Measurements from ENCODE around the gene TECTB. TPM values are rescaled to one million over a fixed set of nuclear protein-coding genes. Genes with fewer than 3 reads are reported as not detected.
"Not testable (repeated sequence)": the region's sequence is repeated elsewhere in the genome, so short reads cannot be mapped to it uniquely, and the experiment has no call there.

Gene TECTB
- total RNA-seq, 1 experiment from 2014 or later = not detected

- POLR2A ChIA-PET (ENCODE audit: unreplicated experiment) = no interaction called here
- Histone ChIP-seq H3K36me3 (ENCODE audit: low read depth, low read length) (no peaks in the 10 kb centered on the region), H4K20me1 (ENCODE audit: low read length) (no peaks in the 10 kb centered on the region), H3K9ac (ENCODE audit: low read length) (no peak overlapping the region), H3K4me3 (ENCODE audit: low read length) (no peak overlapping the region), H3K9me3 (ENCODE audit: low read length) (no peaks in the 10 kb centered on the region), H3K27ac (ENCODE audit: low read length) (no peak overlapping the region), H3K27me3 (ENCODE audit: low read length) (no peaks in the 10 kb centered on the region), H3K4me2 (ENCODE audit: low read length) (no peak overlapping the region), H3K4me1 (ENCODE audit: insufficient read depth, low read length) (no peaks in the 10 kb centered on the region), H3K79me2 (ENCODE audit: low read length) (no peaks in the 10 kb centered on the region), H2AFZ (ENCODE audit: low read length) (no peak overlapping the region), H3K9me2 (replicated peaks; ENCODE audit: low read length) (no peaks in the 10 kb centered on the region), H3F3A (ENCODE audit: low read length, unreplicated experiment) (no peaks in the 10 kb centered on the region)
- no peak for ATAC-seq
- DNase-seq = no peak
- intact Hi-C loops (cut with micrococcal nuclease) = no loop called here
- BruUV-seq (replicated peaks) = no TSS peak
- TF ChIP-seq CTCF (conservative IDR thresholded peaks at IDR 0.05; ENCODE audit: low read depth, low read length) (no peak), EZH2phosphoT487 (IDR thresholded peaks at IDR 0.05; ENCODE audit: borderline replicate concordance, low read length) (no peak)
- CTCF ChIA-PET = no interaction called here
Observed at GRCh38 chr10:112249722-112250121, 33.5 kb upstream of the TECTB start.

- no peaks in the 10 kb centered on the region for H3K9me2 ChIP-seq (replicated peaks; ENCODE audit: low read length)
- H3K36me3 ChIP-seq (ENCODE audit: low read depth, low read length) = no peaks in the 10 kb centered on the region
- H3K27ac ChIP-seq (ENCODE audit: low read length) = no peak overlapping the region
- no peaks in the 10 kb centered on the region for H4K20me1 ChIP-seq (ENCODE audit: low read length)
- no peaks in the 10 kb centered on the region for H3F3A ChIP-seq (ENCODE audit: low read length, unreplicated experiment)
- intact Hi-C loops (cut with micrococcal nuclease) = no loop called here
- DNase-seq (peak; percentile 8), ATAC-seq (no peak)
- no peak overlapping the region for H2AFZ ChIP-seq (ENCODE audit: low read length)
- BruUV-seq (replicated peaks) = no TSS peak
- H3K79me2 ChIP-seq (ENCODE audit: low read length) = no peaks in the 10 kb centered on the region
- H3K4me3 ChIP-seq (ENCODE audit: low read length) = no peak overlapping the region
- no peak for TF ChIP-seq EZH2phosphoT487 (IDR thresholded peaks at IDR 0.05; ENCODE audit: borderline replicate concordance, low read length)
- POLR2A ChIA-PET (ENCODE audit: unreplicated experiment) = no interaction called here
- CTCF ChIA-PET = no interaction called here
- H3K27me3 ChIP-seq (ENCODE audit: low read length) = no peaks in the 10 kb centered on the region
- H3K4me1 ChIP-seq (ENCODE audit: insufficient read depth, low read length) = no peaks in the 10 kb centered on the region
- no peaks in the 10 kb centered on the region for H3K9me3 ChIP-seq (ENCODE audit: low read length)
- H3K4me2 ChIP-seq (ENCODE audit: low read length) = no peak overlapping the region
- H3K9ac ChIP-seq (ENCODE audit: low read length) = no peak overlapping the region
Observed at GRCh38 chr10:112250555-112250954, 32.6 kb upstream of the TECTB start.

- H3K9me3 ChIP-seq (ENCODE audit: low read length); H3K4me1 ChIP-seq (ENCODE audit: insufficient read depth, low read length); H3F3A ChIP-seq (ENCODE audit: low read length, unreplicated experiment); H3K79me2 ChIP-seq (ENCODE audit: low read length); H3K9ac ChIP-seq (ENCODE audit: low read length); H3K4me2 ChIP-seq (ENCODE audit: low read length); H4K20me1 ChIP-seq (ENCODE audit: low read length); H3K36me3 ChIP-seq (ENCODE audit: low read depth, low read length); intact Hi-C loops (cut with micrococcal nuclease); H2AFZ ChIP-seq (ENCODE audit: low read length); CTCF ChIA-PET; POLR2A ChIA-PET (ENCODE audit: unreplicated experiment); H3K9me2 ChIP-seq (replicated peaks; ENCODE audit: low read length); H3K4me3 ChIP-seq (ENCODE audit: low read length); ATAC-seq; H3K27me3 ChIP-seq (ENCODE audit: low read length); DNase-seq; BruUV-seq (replicated peaks); H3K27ac ChIP-seq (ENCODE audit: low read length): not testable (repeated sequence)
Observed at GRCh38 chr10:112251238-112251637, 32.0 kb upstream of the TECTB start.

- no TSS peak for BruUV-seq (replicated peaks)
- H2AFZ ChIP-seq (ENCODE audit: low read length) = no peak overlapping the region
- ChIA-PET POLR2A (ENCODE audit: unreplicated experiment) (no interaction called here), CTCF (no interaction called here)
- H3F3A ChIP-seq (ENCODE audit: low read length, unreplicated experiment) = no peaks in the 10 kb centered on the region
- no peak for ATAC-seq
- no peaks in the 10 kb centered on the region for H3K9me2 ChIP-seq (replicated peaks; ENCODE audit: low read length)
- H3K27me3 ChIP-seq (ENCODE audit: low read length) = no peaks in the 10 kb centered on the region
- no peaks in the 10 kb centered on the region for H3K4me1 ChIP-seq (ENCODE audit: insufficient read depth, low read length)
- no peak overlapping the region for H3K4me3 ChIP-seq (ENCODE audit: low read length)
- no peak overlapping the region for H3K9ac ChIP-seq (ENCODE audit: low read length)
- no peak for DNase-seq
- no peaks in the 10 kb centered on the region for H3K36me3 ChIP-seq (ENCODE audit: low read depth, low read length)
- no peaks in the 10 kb centered on the region for H4K20me1 ChIP-seq (ENCODE audit: low read length)
- TF ChIP-seq EZH2phosphoT487 (IDR thresholded peaks at IDR 0.05; ENCODE audit: borderline replicate concordance, low read length) (no peak), EZH2 (IDR thresholded peaks at IDR 0.05; ENCODE audit: low read length, unreplicated experiment) (no peak), CTCF (conservative IDR thresholded peaks at IDR 0.05; ENCODE audit: low read depth, low read length) (no peak)
- intact Hi-C loops (cut with micrococcal nuclease) = no loop called here
- H3K79me2 ChIP-seq (ENCODE audit: low read length) = no peaks in the 10 kb centered on the region
- no peak overlapping the region for H3K27ac ChIP-seq (ENCODE audit: low read length)
- H3K9me3 ChIP-seq (ENCODE audit: low read length) = no peaks in the 10 kb centered on the region
- H3K4me2 ChIP-seq (ENCODE audit: low read length) = no peak overlapping the region
Observed at GRCh38 chr10:112258407-112258806, 24.8 kb upstream of the TECTB start.

Measured in PC-3 (cell line).